ENCODE results near the gene MPP7. TPM values are rescaled to one million over a fixed set of nuclear protein-coding genes. Genes with fewer than 3 reads are reported as not detected.

MPP7 gene
- total and polyA plus RNA-seq, 4 donors = 3.5 to 8.9 (median 4.0) TPM

GRCh38 chr10:28254290-28254985, 48.4 kb downstream of the MPP7 start:
- no peaks in the 10 kb centered on the region for H3K9me3 ChIP-seq (ENCODE audit: control insufficient read depth, insufficient read depth, low read length)
- WGBS (ENCODE audit: insufficient coverage) = no CpG with 5 or more reads among the region's 6 CpGs
- H3K4me1 ChIP-seq (ENCODE audit: control insufficient read depth, insufficient read depth, low read length) = no peaks in the 10 kb centered on the region
- DNase-seq (ENCODE audit: low read depth in 4 of 6, low spot score in 6 of 6) = peak in 2 of 6 donors; percentile 20 to 47
- no peak overlapping the region for H3K27ac ChIP-seq (ENCODE audit: low read depth, low read length)
- no peaks in the 10 kb centered on the region for H3K27me3 ChIP-seq (ENCODE audit: control insufficient read depth, insufficient read depth, low read length)
- H3K36me3 ChIP-seq (ENCODE audit: control insufficient read depth, insufficient read depth, low read length) = no peaks in the 10 kb centered on the region
- H3K4me3 ChIP-seq (ENCODE audit: low read depth, low read length) = no peak overlapping the region

DNA sequence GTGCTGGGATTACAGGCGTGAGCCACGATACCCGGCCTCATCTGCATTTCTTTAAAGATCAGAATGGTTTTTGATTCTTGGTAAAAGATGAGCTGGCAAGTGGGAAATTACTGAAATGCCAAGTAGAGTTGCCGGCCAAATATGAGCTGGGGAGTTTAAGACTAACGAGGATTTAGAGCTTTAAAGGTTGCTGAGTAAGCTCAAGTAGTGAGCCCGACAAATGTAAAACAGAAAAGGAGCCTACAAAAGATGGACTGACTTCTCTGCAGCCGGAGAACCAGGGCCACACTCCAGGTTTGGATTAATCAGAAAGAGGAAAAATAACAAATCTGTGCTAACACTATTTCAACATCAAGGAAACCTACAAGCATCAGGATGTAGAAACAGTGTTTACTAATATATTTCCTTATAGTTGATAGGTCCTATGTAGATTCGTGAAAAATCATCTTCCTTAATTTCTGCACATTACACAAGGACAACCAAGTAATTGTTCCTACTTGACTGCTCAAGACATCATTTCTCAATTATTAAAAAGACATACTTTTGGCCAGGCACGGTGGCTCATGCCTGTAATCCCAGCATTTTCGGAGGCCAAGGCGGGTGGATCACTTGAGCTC, 49.6 kb downstream of the MPP7 start:
- Histone ChIP-seq H3K9me3 (ENCODE audit: control insufficient read depth, insufficient read depth, low read length) (no peaks in the 10 kb centered on the region), H3K4me1 (ENCODE audit: control insufficient read depth, insufficient read depth, low read length) (no peaks in the 10 kb centered on the region), H3K27ac (ENCODE audit: low read depth, low read length) (no peak overlapping the region), H3K27me3 (ENCODE audit: control insufficient read depth, insufficient read depth, low read length) (no peaks in the 10 kb centered on the region), H3K4me3 (ENCODE audit: low read depth, low read length) (no peak overlapping the region), H3K36me3 (ENCODE audit: control insufficient read depth, insufficient read depth, low read length) (no peaks in the 10 kb centered on the region)
- no peak for DNase-seq (ENCODE audit: low read depth in 4 of 6, low spot score in 6 of 6)
- 82% methylated on average over 6 of the region's 11 CpGs for WGBS (ENCODE audit: insufficient coverage)

Small RNA genes within 50 kb of the gene (small RNA-seq; reads per million reads assigned to genes)
- gene MIR8086 (ENCODE audit: low replicate concordance) = not detected

Other genes with a start within 250 kb of the MPP7 start
- gene WAC, start 230.1 kb upstream of the MPP7 start, total RNA-seq = 10 to 100 TPM; 91.6 to 95.6 TPM
- gene WAC, start 230.1 kb upstream of the MPP7 start, polyA plus RNA-seq (ENCODE audit: insufficient read length in 2 of 2) = 100 to 1,000 TPM; 119 to 127 TPM

All from spinal cord (tissue), 10 donors.